ENCODE measurements around the gene PAM16.

PAM16 gene

GRCh38 chr16:4383591-4384444 is 32.7 kb upstream of the PAM16 start:
- no peak for DNase-seq (ENCODE audit: low read depth)

- DNase-seq (ENCODE audit: low read depth) = no peak
Measured at GRCh38 chr16:4382795-4383357, 31.8 kb upstream of the PAM16 start.

GRCh38 chr16:4381935-4382794 is 31.0 kb upstream of the PAM16 start:
- DNase-seq (ENCODE audit: low read depth) = no peak

GRCh38 chr16:4381072-4381934 is 30.2 kb upstream of the PAM16 start:
- no peak for DNase-seq (ENCODE audit: low read depth)

- DNase-seq (ENCODE audit: low read depth) = no peak
Measured at GRCh38 chr16:4380119-4381063, 29.3 kb upstream of the PAM16 start.

- DNase-seq (ENCODE audit: low read depth) = no peak
Measured at GRCh38 chr16:4378999-4379690, 28.0 kb upstream of the PAM16 start.

- no peak for DNase-seq (ENCODE audit: low read depth)
Measured at GRCh38 chr16:4378161-4378666, 27.1 kb upstream of the PAM16 start.

GRCh38 chr16:4377573-4378154 is 26.5 kb upstream of the PAM16 start:
- no peak for DNase-seq (ENCODE audit: low read depth)

GRCh38 chr16:4376893-4377572 is 25.9 kb upstream of the PAM16 start:
- no peak for DNase-seq (ENCODE audit: low read depth)

GRCh38 chr16:4376126-4376892 is 25.2 kb upstream of the PAM16 start:
- no peak for DNase-seq (ENCODE audit: low read depth)

- no peak for DNase-seq (ENCODE audit: low read depth)
Measured at GRCh38 chr16:4375717-4376116, 24.6 kb upstream of the PAM16 start.

GRCh38 chr16:4373909-4374742 is 23.0 kb upstream of the PAM16 start:
- no peak for DNase-seq (ENCODE audit: low read depth)

- DNase-seq (ENCODE audit: low read depth) = no peak
Measured at GRCh38 chr16:4373356-4373908, 22.3 kb upstream of the PAM16 start.

GRCh38 chr16:4372578-4373355 is 21.6 kb upstream of the PAM16 start:
- DNase-seq (ENCODE audit: low read depth) = no peak

GRCh38 chr16:4372001-4372577 is 21.0 kb upstream of the PAM16 start:
- DNase-seq (ENCODE audit: low read depth) = no peak
